ENCODE results near the gene GJD2. TPM values are rescaled to one million over a fixed set of nuclear protein-coding genes. Genes with fewer than 3 reads are reported as not detected.

Gene GJD2
- total RNA-seq, 1 experiment from 2014 or later: not detected

GRCh38 chr15:34793901-34794300 lies 39.1 kb upstream of the GJD2 start:
- DNase-seq (ENCODE audit: low read depth, low spot score) (no peak), ATAC-seq (no peak)
- Histone ChIP-seq H3K4me3 (ENCODE audit: low read depth in 2 of 2, low read length in 2 of 2) (no peak overlapping the region), H3K27me3 (ENCODE audit: control insufficient read depth, insufficient read depth, low read length) (peaks cover 25% of the 10 kb centered on the region), H3K27ac (ENCODE audit: low read length) (no peak overlapping the region), H3K4me1 (ENCODE audit: control insufficient read depth, insufficient read depth, low read length) (no peaks in the 10 kb centered on the region; the same call in 1 of the 2 replicates), H3K9me3 (ENCODE audit: control insufficient read depth, insufficient read depth, low read depth, low read length) (no peaks in the 10 kb centered on the region), H3K36me3 (ENCODE audit: control insufficient read depth, insufficient read depth, low read length) (no peaks in the 10 kb centered on the region)
- intact Hi-C loops (cut with micrococcal nuclease; ENCODE audit: unreplicated experiment): no loop called here
- no peak for TF ChIP-seq REST (IDR thresholded peaks at IDR 0.05; ENCODE audit: insufficient read depth in 1 of 2, low read depth in 2 of 2, low read length in 1 of 2)
- TF ChIP-seq TCF7L2 (IDR thresholded peaks at IDR 0.05; ENCODE audit: low read depth, low read length): no peak
- no peak for TF ChIP-seq POLR2AphosphoS5 (IDR thresholded peaks at IDR 0.05; ENCODE audit: low read depth, low read length)
- no peak for TF ChIP-seq SIN3A (IDR thresholded peaks at IDR 0.05; ENCODE audit: borderline replicate concordance, insufficient read depth, low read depth, low read length)
- TF ChIP-seq CTCF (IDR thresholded peaks at IDR 0.05): no peak
- in situ Hi-C loops (cut with HindIII; ENCODE audit: low pct_unique_long_range_greater_than_20kb, low sequenced_read_pairs): no loop called here
- ChIA-PET POLR2A (no interaction called here), CTCF (no interaction called here)
- BruUV-seq (replicated peaks): no TSS peak

- ChIA-PET POLR2A (no interaction called here), CTCF (no interaction called here)
- Histone ChIP-seq H3K4me3 (ENCODE audit: low read depth in 2 of 2, low read length in 2 of 2) (no peak overlapping the region), H3K36me3 (ENCODE audit: control insufficient read depth, insufficient read depth, low read length) (no peaks in the 10 kb centered on the region), H3K27me3 (ENCODE audit: control insufficient read depth, insufficient read depth, low read length) (peaks cover 25% of the 10 kb centered on the region), H3K4me1 (ENCODE audit: control insufficient read depth, insufficient read depth, low read length) (no peaks in the 10 kb centered on the region; the same call in 1 of the 2 replicates), H3K27ac (ENCODE audit: low read length) (no peak overlapping the region), H3K9me3 (ENCODE audit: control insufficient read depth, insufficient read depth, low read depth, low read length) (no peaks in the 10 kb centered on the region)
- intact Hi-C loops (cut with micrococcal nuclease; ENCODE audit: unreplicated experiment) (no loop called here), in situ Hi-C loops (cut with HindIII; ENCODE audit: low pct_unique_long_range_greater_than_20kb, low sequenced_read_pairs) (no loop called here)
- ATAC-seq (no peak), DNase-seq (ENCODE audit: low read depth, low spot score) (no peak)
- no TSS peak for BruUV-seq (replicated peaks)
- TF ChIP-seq CTCF (IDR thresholded peaks at IDR 0.05) (no peak), SIN3A (IDR thresholded peaks at IDR 0.05; ENCODE audit: borderline replicate concordance, insufficient read depth, low read depth, low read length) (no peak), POLR2AphosphoS5 (IDR thresholded peaks at IDR 0.05; ENCODE audit: low read depth, low read length) (no peak), REST (IDR thresholded peaks at IDR 0.05; ENCODE audit: insufficient read depth in 1 of 2, low read depth in 2 of 2, low read length in 1 of 2) (no peak), TCF7L2 (IDR thresholded peaks at IDR 0.05; ENCODE audit: low read depth, low read length) (no peak)
Observed at GRCh38 chr15:34793071-34793470, 38.3 kb upstream of the GJD2 start.

Data from Panc1 (cell line).